HepG2 (cell line): Measurements from ENCODE around the gene SLC7A11. TPM values are rescaled to one million over a fixed set of nuclear protein-coding genes. Genes with fewer than 3 reads are reported as not detected.

ENCODE experiments used
- ATAC-seq: fragments of 200-7000 bp; cut with Tn5 transposase; 3 replicates; pipeline ENCODE4 v1.9.1; 2020; ENCODE audit warnings: mild to moderate bottlenecking, moderate library complexity
- BruUV-seq: library from RNA; stranded (reverse); fragments of 400-500 nt; replicated peaks from 2 replicates; lab custom pipeline; 2021; lab: Mats Ljungman, UMichigan
- CTCF ChIA-PET: fragments of 300-600 bp; formaldehyde crosslinking; extraction: SDS; loops from one replicate; lab custom pipeline; 2021; ENCODE audit warnings: low total read pairs, inconsistent platforms, low intra/inter-chr PET ratio; lab: Yijun Ruan, JAX
- POLR2A ChIA-PET: fragments of 350-600 bp; sonication (Branson Sonifier 250); formaldehyde crosslinking; loops from one replicate; lab custom pipeline; 2020; ENCODE audit warnings: antibody characterized with exemption, inconsistent platforms; lab: Yijun Ruan, JAX
- DNase-seq: peaks from one replicate; pipeline ENCODE4 v3.0.0-alpha.2; 2015; ENCODE audit warnings: low spot score
- FAIRE-seq: peaks from 3 replicates; lab custom pipeline; 2011; peaks lifted over from hg19 to GRCh38; lab: Jason Lieb, UNC
- H2AFZ ChIP-seq: one replicate; pipeline ENCODE4 v1.6.1; 2011; ENCODE audit warnings: low read length, inconsistent platforms
- H3K27ac ChIP-seq: fragments of 300-600 bp; 3 replicates; pipeline ENCODE4 v1.8.0; 2011; ENCODE audit warnings: mixed run types, mild to moderate bottlenecking, mixed read lengths, low read length, inconsistent platforms; ENCODE audit not compliant: insufficient read depth; ENCODE audit errors: extremely low read length
- H3K27me3 ChIP-seq, 2 experiments: fragments of 200-600 bp in 1 of 2; 2 replicates in 1 of 2; 3 replicates in 1 of 2; pipeline versions ENCODE4 v1.6.0 to v1.8.0; 2011; ENCODE audit warnings: low read length in 2 of 2, mild to moderate bottlenecking in 2 of 2, moderate library complexity in 2 of 2, inconsistent platforms in 1 of 2; ENCODE audit not compliant: insufficient read depth in 2 of 2, control insufficient read depth in 1 of 2
- H3K36me3 ChIP-seq, 2 experiments: fragments of 200-600 bp in 1 of 2; replicated peaks in 1 of 2; 2 replicates in 1 of 2; 3 replicates in 1 of 2; pipeline versions ENCODE4 v1.5.1 to v1.8.0; 2011; ENCODE audit warnings: low read length in 2 of 2, inconsistent platforms in 1 of 2; ENCODE audit not compliant: insufficient read depth in 2 of 2, control insufficient read depth in 1 of 2
- H3K4me1 ChIP-seq: 2 replicates; pipeline ENCODE4 v1.5.1; 2012; ENCODE audit warnings: low read length, inconsistent platforms; ENCODE audit not compliant: insufficient read depth
- H3K4me2 ChIP-seq: 2 replicates; pipeline ENCODE4 v1.6.0; 2011; ENCODE audit warnings: low read depth, low read length, inconsistent platforms
- H3K4me3 ChIP-seq, 3 experiments: fragments of 200-600 bp in 1 of 3; sonication (generic), shearing (Covaris generic) in 1 of 3; replicated peaks in 1 of 3; 2 replicates each; pipeline ENCODE4 v1.5.1; 2011 to 2016; ENCODE audit warnings: low read length in 3 of 3, inconsistent platforms in 2 of 3, low read depth in 2 of 3, mild to moderate bottlenecking in 2 of 3, control low read depth in 1 of 3, mixed read lengths in 1 of 3; ENCODE audit not compliant: insufficient read depth in 1 of 3
- H3K79me2 ChIP-seq: one replicate; pipeline ENCODE4 v1.6.1; 2011; ENCODE audit warnings: low read length, inconsistent platforms; ENCODE audit not compliant: insufficient read depth
- H3K9ac ChIP-seq: 2 replicates; pipeline ENCODE4 v1.6.0; 2011; ENCODE audit warnings: mild to moderate bottlenecking, low read depth, low read length, inconsistent platforms; ENCODE audit not compliant: insufficient read depth
- H3K9me3 ChIP-seq: 2 replicates; pipeline ENCODE4 v1.5.1; 2012; ENCODE audit warnings: mild to moderate bottlenecking, low read length
- H4K20me1 ChIP-seq: 2 replicates; pipeline ENCODE4 v1.6.0; 2011; ENCODE audit warnings: inconsistent platforms, mild to moderate bottlenecking, low read length, moderate library complexity; ENCODE audit not compliant: insufficient read depth
- DNMT3B ChIP-seq: conservative IDR thresholded peaks from 2 replicates; pipeline ENCODE4 v1.6.1; 2016; ENCODE audit warnings: missing biosample characterization, control low read depth
- IRF1 ChIP-seq: sonication (generic); formaldehyde crosslinking; IDR thresholded peaks from 2 replicates; pipeline ENCODE4 v1.4.0; 2020; ENCODE audit warnings: low read depth, mild to moderate bottlenecking, missing genetic modification reagents
- JUNB ChIP-seq: sonication (generic); formaldehyde crosslinking; IDR thresholded peaks from 2 replicates; pipeline ENCODE4 v1.8.0; 2022; ENCODE audit warnings: missing genetic modification reagents, mild to moderate bottlenecking, borderline replicate concordance
- POGZ ChIP-seq: sonication (generic); formaldehyde crosslinking; IDR thresholded peaks from 2 replicates; pipeline ENCODE4 v1.4.0; 2020; ENCODE audit warnings: mild to moderate bottlenecking, missing genetic modification reagents
- POLR2AphosphoS5 ChIP-seq: IDR thresholded peaks from 2 replicates; pipeline ENCODE4 v1.6.1; 2012; ENCODE audit warnings: low read depth, low read length
- RXRA ChIP-seq: sonication (generic); formaldehyde crosslinking; IDR thresholded peaks from 2 replicates; pipeline ENCODE4 v1.5.1; 2020; ENCODE audit warnings: missing genetic modification reagents
- SMAD9 ChIP-seq: sonication (generic); formaldehyde crosslinking; IDR thresholded peaks from 2 replicates; pipeline ENCODE4 v1.5.1; 2020; ENCODE audit warnings: mild to moderate bottlenecking, missing genetic modification reagents
- UBTF ChIP-seq: sonication (generic); formaldehyde crosslinking; IDR thresholded peaks from 2 replicates; pipeline ENCODE4 v1.4.0; 2020; ENCODE audit warnings: mild to moderate bottlenecking, missing genetic modification reagents
- ZBTB42 ChIP-seq: sonication (generic); formaldehyde crosslinking; IDR thresholded peaks from 2 replicates; pipeline ENCODE4 v1.5.0; 2020; ENCODE audit warnings: mild to moderate bottlenecking, missing genetic modification reagents
- ZNF207 ChIP-seq: fragments of 450-650 bp; IDR thresholded peaks from 2 replicates; pipeline ENCODE4 v1.6.1; 2016; ENCODE audit warnings: antibody characterized with exemption, borderline replicate concordance
- ZNF513 ChIP-seq: sonication (generic); formaldehyde crosslinking; conservative IDR thresholded peaks from 2 replicates; pipeline ENCODE4 v1.5.0; 2020; ENCODE audit warnings: missing genetic modification reagents
- ZNF670 ChIP-seq: sonication (generic); formaldehyde crosslinking; IDR thresholded peaks from 2 replicates; pipeline ENCODE4 v1.8.0; 2022; ENCODE audit warnings: mild to moderate bottlenecking, missing genetic modification reagents, borderline replicate concordance
- WGBS: methylation state at CpG from one replicate; pipeline ENCODE4 v1.1.6; 2017; ENCODE audit warnings: low lambda C conversion rate; 5-methylcytosine and 5-hydroxymethylcytosine counted together
- in situ Hi-C: cut with HindIII; loops from 2 replicates; pipeline ENCODE4 v1.10.0; 2017; ENCODE audit warnings: low pct_unique_long_range_greater_than_20kb; ENCODE audit not compliant: extremely low pct_ligation_motif_present
- intact Hi-C: fragments of 100-400 bp; cut with micrococcal nuclease; formaldehyde crosslinking; loops from one replicate; pipeline ENCODE4 v1.10.0; 2022; ENCODE audit not compliant: unreplicated experiment
- polyA plus RNA-seq, 8 experiments: library from polyadenylated mRNA; depleted of rRNA in 3 of 8; stranded (reverse) in 7 of 8; unstranded in 1 of 8; fragments of >200 nt; fragmentation: Illumina TruSeq in 4 of 8; extraction: Trizol in 4 of 8; gene quantifications; 2 replicates each; pipeline versions ENCODE4 v1.2.1 to v1.2.3, GENCODE V29; 2011 to 2016; ENCODE audit warnings: low read depth in 4 of 8, missing spikeins in 1 of 8, mixed read lengths in 1 of 8; ENCODE audit not compliant: insufficient read depth in 1 of 8
- total RNA-seq, 5 experiments: library from RNA; depleted of rRNA; stranded (reverse); fragments of >200 nt; fragmentation: Illumina TruSeq; extraction: Trizol; gene quantifications; 2 replicates each; pipeline ENCODE4 v1.2.3, GENCODE V29; 2016; ENCODE audit warnings: low read depth in 1 of 5
- TF ChIP-seq, protein P1 (sequence below): sonication (generic); formaldehyde crosslinking; IDR thresholded peaks from 2 replicates; pipeline ENCODE4 v1.8.0; 2023; ENCODE audit warnings: mild to moderate bottlenecking, missing genetic modification reagents

The SLC7A11 gene
- total and polyA plus RNA-seq, 2 of the 13 experiments (the other 11 are each of a cell fraction or from before 2014, with no cell fraction given) = 15.7 to 17.5 TPM

- ATAC-seq (no peak), FAIRE-seq (no peak), DNase-seq (no peak)
- POLR2A ChIA-PET = no interaction called here
- 88% methylated on average over 5 of the region's 5 CpGs for WGBS
- in situ Hi-C loops = no loop called here
- intact Hi-C loops = no loop called here
- H3K36me3 ChIP-seq = peaks cover 16 to 94% of the 10 kb centered on the region in 2 experiments
- H4K20me1 ChIP-seq = no peaks in the 10 kb centered on the region
- no peaks in the 10 kb centered on the region for H3K9me3 ChIP-seq
- no TSS peak for BruUV-seq
- TF ChIP-seq POLR2AphosphoS5 (no peak), ZNF513 (CRISPR knock-in tag) (no peak), RXRA (CRISPR knock-in tag) (no peak), ZBTB42 (CRISPR knock-in tag) (no peak), JUNB (CRISPR knock-in tag) (no peak), IRF1 (CRISPR knock-in tag) (no peak), DNMT3B (CRISPR knock-in tag) (no peak), ZNF670 (no peak), POGZ (CRISPR knock-in tag) (no peak), SMAD9 (CRISPR knock-in tag) (no peak), ZNF207 (no peak), UBTF (CRISPR knock-in tag) (no peak)
- TF ChIP-seq, protein P1, sequence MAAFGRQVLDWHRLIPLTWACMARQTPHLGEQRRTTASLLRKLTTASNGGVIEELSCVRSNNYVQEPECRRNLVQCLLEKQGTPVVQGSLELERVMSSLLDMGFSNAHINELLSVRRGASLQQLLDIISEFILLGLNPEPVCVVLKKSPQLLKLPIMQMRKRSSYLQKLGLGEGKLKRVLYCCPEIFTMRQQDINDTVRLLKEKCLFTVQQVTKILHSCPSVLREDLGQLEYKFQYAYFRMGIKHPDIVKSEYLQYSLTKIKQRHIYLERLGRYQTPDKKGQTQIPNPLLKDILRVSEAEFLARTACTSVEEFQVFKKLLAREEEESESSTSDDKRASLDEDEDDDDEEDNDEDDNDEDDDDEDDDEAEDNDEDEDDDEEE = no peak
- H3K4me2 ChIP-seq = no peak overlapping the region
- no peak overlapping the region for H3K9ac ChIP-seq
- H3K4me1 ChIP-seq = no peaks in the 10 kb centered on the region
- CTCF ChIA-PET = no interaction called here
- no peak overlapping the region for H3K4me3 ChIP-seq
- H3K27ac ChIP-seq = no peak overlapping the region
- H3K27me3 ChIP-seq = no peaks in the 10 kb centered on the region
- H2AFZ ChIP-seq = no peak overlapping the region
- H3K79me2 ChIP-seq = no peaks in the 10 kb centered on the region
Measured at GRCh38 chr4:138178566-138178965, 63.6 kb downstream of the SLC7A11 start.
